LNCAP (cell line): Measurements from ENCODE around the gene ZSWIM1.

Experiments used
- TF ChIP-seq, protein P1 (sequence below): fragments of 450-650 bp; IDR thresholded peaks from 2 replicates; pipeline ENCODE4 v1.5.1; 2017; ENCODE audit warnings: mild to moderate bottlenecking

ZSWIM1 gene

DNA sequence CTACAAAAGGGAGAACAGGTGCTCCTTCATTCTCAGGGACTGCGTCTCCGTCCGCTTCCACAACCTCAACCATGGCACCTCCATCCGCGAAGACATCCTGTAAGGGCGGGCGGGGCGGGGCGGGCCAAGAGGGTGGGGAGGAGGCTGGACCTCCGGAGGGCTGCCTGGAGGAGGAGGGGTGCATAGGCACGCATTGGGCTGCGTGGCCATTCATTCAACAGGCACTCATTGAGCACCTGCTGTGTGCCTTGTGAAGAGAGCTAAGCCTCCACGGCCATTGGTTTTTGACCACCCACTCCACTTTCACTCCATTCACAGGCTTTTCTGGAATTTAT, 23.2 kb upstream of the ZSWIM1 start:
- TF ChIP-seq, protein P1, sequence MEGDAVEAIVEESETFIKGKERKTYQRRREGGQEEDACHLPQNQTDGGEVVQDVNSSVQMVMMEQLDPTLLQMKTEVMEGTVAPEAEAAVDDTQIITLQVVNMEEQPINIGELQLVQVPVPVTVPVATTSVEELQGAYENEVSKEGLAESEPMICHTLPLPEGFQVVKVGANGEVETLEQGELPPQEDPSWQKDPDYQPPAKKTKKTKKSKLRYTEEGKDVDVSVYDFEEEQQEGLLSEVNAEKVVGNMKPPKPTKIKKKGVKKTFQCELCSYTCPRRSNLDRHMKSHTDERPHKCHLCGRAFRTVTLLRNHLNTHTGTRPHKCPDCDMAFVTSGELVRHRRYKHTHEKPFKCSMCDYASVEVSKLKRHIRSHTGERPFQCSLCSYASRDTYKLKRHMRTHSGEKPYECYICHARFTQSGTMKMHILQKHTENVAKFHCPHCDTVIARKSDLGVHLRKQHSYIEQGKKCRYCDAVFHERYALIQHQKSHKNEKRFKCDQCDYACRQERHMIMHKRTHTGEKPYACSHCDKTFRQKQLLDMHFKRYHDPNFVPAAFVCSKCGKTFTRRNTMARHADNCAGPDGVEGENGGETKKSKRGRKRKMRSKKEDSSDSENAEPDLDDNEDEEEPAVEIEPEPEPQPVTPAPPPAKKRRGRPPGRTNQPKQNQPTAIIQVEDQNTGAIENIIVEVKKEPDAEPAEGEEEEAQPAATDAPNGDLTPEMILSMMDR = no peak

DNA sequence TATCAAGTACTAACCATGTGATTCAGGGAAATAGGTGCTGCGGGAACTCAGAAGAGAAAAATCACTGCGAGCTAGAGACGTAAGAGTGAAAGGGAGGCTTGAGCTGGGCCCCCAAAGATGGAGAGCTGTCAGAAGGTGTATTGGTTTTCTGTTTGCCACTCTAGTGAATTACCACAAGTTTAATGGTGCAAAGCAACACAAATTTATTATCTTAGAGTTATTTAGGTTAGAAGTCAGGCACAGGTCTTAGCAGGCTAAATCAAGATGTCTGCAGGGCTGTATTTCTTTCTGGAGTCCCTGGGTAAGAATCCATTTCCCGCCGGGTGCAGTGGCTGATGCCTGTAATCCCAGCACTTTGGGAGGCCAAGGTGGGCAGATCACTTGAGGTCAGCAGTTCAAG, 21.1 kb upstream of the ZSWIM1 start:
- TF ChIP-seq, protein P1 = no peak

DNA sequence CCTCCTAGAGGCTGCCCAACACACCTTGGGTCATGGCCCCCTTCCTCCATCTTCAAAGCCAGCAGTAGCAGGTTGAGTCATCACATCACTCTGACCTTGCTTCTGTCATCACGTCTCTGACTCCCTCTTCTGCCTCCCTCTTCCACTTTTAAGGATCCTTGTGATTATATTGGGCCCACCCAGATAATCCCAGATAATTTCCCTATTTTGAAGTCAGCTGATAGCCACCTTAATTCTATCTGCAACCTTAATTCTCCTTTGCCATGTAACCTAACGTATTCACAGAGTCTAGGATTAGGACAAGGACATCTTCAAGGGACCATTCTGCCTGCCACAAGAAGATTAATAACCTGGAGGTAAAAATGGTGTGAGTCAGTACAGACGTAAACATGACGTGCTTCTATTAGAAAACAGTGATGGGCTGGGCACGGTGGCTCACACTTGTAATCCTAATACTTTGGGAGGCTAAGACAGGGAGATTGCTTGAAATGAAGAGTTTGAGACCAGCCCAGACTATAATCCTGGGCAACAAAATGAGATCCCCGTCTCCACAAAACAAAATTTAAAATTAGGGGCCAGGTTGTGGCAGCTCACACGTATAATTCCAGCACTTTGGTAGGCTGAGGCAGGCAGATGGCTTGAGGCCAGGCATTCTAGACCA, 20.3 kb upstream of the ZSWIM1 start:
- TF ChIP-seq, protein P1 = no peak

DNA sequence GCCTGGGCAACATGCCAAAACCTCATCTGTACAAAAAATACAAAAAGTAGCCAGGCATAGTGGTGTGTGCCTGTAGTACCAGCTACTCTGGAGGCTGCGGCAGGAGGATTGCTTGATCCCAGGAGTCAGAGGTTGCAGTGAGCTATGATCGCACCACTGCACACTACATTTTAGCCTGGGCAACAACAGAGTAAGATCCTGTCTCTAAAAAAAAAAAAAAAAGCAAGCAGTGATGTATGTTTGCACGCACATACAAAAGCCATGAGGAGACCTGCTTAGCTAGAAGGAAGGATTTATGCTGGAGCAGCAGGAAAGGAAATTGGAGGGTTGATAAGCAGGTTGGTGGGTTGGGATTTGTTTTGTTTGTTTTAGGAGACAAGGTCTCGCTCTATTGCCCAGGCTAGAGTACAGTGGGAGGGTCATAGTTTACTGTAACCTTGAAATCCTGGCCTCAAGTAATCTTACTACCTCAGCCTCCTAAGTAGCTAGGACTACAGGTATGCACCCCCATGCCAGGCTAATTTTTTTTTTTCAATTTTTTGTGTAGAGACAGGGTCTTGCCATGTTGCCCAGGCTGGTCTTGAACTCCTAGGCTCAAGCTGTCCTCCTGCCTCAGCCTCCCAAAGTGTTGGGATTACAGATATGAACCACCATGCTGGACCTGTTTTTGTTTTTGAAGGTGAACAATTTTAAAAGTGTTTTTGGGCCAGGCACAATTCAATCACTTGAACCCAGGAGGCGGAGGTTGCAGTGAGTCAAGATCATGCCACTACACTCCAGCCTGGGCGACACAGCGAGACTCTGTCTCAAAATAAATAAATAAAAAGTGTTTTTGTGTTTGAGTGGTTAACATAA, 19.6 kb upstream of the ZSWIM1 start:
- TF ChIP-seq, protein P1 = no peak

- TF ChIP-seq, protein P1 = no peak
Measured at GRCh38 chr20:45863543-45864470, 17.2 kb upstream of the ZSWIM1 start.

DNA sequence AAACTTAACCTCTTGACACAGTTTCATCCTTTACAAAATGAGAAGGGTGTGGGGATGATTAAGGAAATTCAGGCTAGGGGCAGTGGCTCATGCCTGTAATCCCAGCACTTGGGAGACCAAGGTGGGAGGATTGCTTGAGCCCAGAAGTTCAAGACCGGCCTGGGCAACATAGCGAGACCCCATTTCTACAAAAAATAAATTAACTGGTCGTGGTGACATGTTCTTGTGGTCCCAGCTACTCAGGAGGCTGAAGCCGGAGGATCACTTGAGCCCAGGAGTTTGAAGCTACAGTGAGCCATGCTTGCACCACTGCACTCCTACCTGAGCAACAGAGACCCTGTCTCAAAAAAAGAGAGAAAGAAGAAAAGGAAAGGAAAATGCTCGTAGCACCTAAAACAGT, 14.6 kb upstream of the ZSWIM1 start:
- TF ChIP-seq, protein P1 = no peak

GRCh38 chr20:45867136-45867818, 13.8 kb upstream of the ZSWIM1 start:
- TF ChIP-seq, protein P1 = no peak
